DOHH2 (cell line): ENCODE results near the gene ASB15.

Experiments
- EZH2phosphoT487 ChIP-seq: fragments of 200-600 bp; sonication (generic); IDR thresholded peaks from 2 replicates; pipeline ENCODE4 v1.6.1; 2017; ENCODE audit warnings: borderline replicate concordance, mild to moderate bottlenecking, antibody characterized with exemption, low read length, moderate library complexity, mixed read lengths
- TF ChIP-seq, protein P1 (sequence below): fragments of 200-600 bp; sonication (generic); IDR thresholded peaks from one replicate; pipeline ENCODE4 v1.5.1; 2014; ENCODE audit warnings: antibody characterized with exemption, mild to moderate bottlenecking, low read depth, low read length; ENCODE audit not compliant: poor library complexity, severe bottlenecking

DNA sequence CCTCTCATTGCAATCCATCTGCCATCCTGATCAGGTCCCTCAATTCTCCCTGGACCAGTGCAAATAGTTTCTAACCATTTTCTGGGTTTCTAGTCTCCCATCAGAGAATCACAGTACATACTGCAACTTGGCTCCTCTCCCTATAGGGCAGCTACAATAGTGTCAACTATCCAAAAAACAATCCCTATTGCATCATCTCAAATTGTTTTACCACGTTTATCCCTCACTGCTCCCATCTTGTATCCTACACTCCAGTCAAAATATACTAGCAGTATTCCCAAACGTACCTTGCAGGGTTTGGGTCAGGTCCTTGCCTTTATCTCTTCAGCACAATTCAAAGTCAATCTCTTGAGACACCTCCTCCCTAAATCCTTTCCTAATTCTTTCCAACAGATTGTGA lies 23.6 kb downstream of the ASB15 start:
- TF ChIP-seq, protein P1, sequence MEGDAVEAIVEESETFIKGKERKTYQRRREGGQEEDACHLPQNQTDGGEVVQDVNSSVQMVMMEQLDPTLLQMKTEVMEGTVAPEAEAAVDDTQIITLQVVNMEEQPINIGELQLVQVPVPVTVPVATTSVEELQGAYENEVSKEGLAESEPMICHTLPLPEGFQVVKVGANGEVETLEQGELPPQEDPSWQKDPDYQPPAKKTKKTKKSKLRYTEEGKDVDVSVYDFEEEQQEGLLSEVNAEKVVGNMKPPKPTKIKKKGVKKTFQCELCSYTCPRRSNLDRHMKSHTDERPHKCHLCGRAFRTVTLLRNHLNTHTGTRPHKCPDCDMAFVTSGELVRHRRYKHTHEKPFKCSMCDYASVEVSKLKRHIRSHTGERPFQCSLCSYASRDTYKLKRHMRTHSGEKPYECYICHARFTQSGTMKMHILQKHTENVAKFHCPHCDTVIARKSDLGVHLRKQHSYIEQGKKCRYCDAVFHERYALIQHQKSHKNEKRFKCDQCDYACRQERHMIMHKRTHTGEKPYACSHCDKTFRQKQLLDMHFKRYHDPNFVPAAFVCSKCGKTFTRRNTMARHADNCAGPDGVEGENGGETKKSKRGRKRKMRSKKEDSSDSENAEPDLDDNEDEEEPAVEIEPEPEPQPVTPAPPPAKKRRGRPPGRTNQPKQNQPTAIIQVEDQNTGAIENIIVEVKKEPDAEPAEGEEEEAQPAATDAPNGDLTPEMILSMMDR, result no peak
- TF ChIP-seq EZH2phosphoT487, result no peak
